IPS-20b (cell line): Measurements from ENCODE around the gene ZNF701.
A peak's percentile ranks its signal among the peaks of the same experiment; 100 is the strongest.
"Not testable (repeated sequence)": the region's sequence is repeated elsewhere in the genome, so short reads cannot be mapped to it uniquely, and the experiment has no call there.

Experiments
- H3K27ac ChIP-seq: one replicate; pipeline ENCODE4 v1.5.1; 2013; ENCODE audit warnings: low read length
- H3K27me3 ChIP-seq: 2 replicates; pipeline ENCODE4 v1.6.1; 2013; ENCODE audit warnings: mild to moderate bottlenecking, low read length, inconsistent platforms; ENCODE audit not compliant: insufficient read depth
- H3K36me3 ChIP-seq: 2 replicates; pipeline ENCODE4 v1.6.1; 2013; ENCODE audit warnings: low read depth, mild to moderate bottlenecking, inconsistent platforms, low read length, moderate library complexity; ENCODE audit not compliant: insufficient read depth
- H3K4me1 ChIP-seq: 2 replicates; pipeline ENCODE4 v1.6.1; 2013; ENCODE audit warnings: mild to moderate bottlenecking, control low read depth, inconsistent platforms, low read length, moderate library complexity; ENCODE audit not compliant: insufficient read depth
- H3K4me3 ChIP-seq: 2 replicates; pipeline ENCODE4 v1.5.1; 2013; ENCODE audit warnings: mild to moderate bottlenecking, low read length, inconsistent platforms
- H3K9ac ChIP-seq: 2 replicates; pipeline ENCODE4 v1.6.1; 2013; ENCODE audit warnings: low read depth, mild to moderate bottlenecking, inconsistent platforms, low read length, moderate library complexity
- H3K9me3 ChIP-seq: 2 replicates; pipeline ENCODE4 v1.6.1; 2013; ENCODE audit warnings: mild to moderate bottlenecking, low read depth, low read length, inconsistent platforms; ENCODE audit not compliant: insufficient read depth

The ZNF701 gene

DNA sequence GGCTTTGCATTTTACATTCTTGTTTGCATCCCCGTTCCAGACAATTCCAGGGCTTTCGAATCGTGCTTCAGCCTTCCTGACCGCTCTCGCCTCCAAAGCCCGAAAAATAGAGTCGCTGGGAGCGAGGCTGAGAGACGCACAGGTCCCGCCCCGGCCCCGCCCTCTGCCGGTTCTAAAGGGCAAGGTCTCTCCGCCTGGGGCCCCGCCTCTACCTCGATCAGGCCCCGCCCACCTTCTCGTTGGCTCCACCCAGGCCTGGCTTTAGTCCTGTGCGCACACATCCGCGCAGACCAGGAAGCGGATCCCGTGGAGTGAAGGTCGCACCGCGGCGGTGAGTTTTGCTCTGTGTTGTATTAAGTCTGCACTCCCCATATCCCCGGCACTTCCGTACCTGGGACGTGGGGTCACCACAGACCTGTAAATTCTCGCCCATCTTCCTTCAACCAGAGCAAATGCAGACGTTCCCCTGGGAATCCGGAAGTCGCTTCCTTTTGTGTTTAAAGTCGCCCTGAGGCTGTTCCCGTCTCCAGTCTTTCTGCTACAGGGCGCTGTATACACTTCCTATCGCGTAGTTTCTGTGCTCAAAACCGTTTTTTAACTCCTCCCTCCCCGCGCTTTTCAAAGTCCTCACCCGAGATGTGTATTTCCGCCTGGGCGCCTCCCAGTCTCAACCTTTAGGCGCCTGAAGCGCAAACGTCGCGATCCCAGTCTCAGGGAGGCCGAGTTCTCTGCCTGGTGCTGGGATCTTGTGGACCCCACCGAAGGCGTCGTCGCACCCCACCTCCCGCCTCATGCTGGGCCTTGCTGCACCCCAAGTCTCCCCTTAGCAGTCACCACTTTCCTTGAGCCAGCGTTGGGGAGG lies at the start of gene ZNF701:
Gene ZNF701 (plus strand): TSS at position 288 of the 862 bp plus-strand sequence. CDS start 3,861 bp downstream, outside the sequence.
- H3K27ac ChIP-seq = peak within 1 kb of the TSS; percentile 55
- H3K36me3 ChIP-seq = peaks cover 25% of the 10 kb centered on the region
- no peaks in the 10 kb centered on the region for H3K27me3 ChIP-seq
- H3K4me1 ChIP-seq = peaks cover 9% of the 10 kb centered on the region
- peak within 1 kb of the TSS; percentile 96 for H3K4me3 ChIP-seq
- H3K9ac ChIP-seq = peak within 1 kb of the TSS; percentile 90
- no peaks in the 10 kb centered on the region for H3K9me3 ChIP-seq

DNA sequence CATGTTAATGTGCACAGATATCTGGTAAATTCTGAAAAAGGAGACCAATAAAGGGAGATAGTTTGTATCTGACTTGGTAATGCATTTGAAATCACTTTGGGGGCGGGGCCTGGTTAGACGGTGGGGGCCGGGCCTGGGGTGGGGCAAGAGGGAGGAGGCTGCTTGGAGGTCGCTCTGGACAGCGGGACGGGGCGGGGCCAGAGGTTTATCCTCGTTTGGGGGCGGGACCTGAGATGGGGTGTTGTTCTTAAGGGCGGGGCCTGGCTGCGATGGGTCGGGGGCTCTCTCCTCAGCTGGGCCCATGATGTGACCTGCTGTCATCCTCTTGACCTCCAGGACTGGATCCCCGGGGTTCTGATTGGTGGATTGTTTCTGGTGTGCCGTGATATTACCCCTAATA lies 47.5 kb upstream of the ZNF701 start:
- no peaks in the 10 kb centered on the region for H3K36me3 ChIP-seq
- no peak overlapping the region for H3K9ac ChIP-seq
- H3K4me1 ChIP-seq = peaks cover 12% of the 10 kb centered on the region
- no peaks in the 10 kb centered on the region for H3K27me3 ChIP-seq
- no peak overlapping the region for H3K4me3 ChIP-seq
- H3K27ac ChIP-seq = no peak overlapping the region
- H3K9me3 ChIP-seq = no peaks in the 10 kb centered on the region

- H3K27ac ChIP-seq = no peak overlapping the region
- no peak overlapping the region for H3K9ac ChIP-seq
- H3K36me3 ChIP-seq = no peaks in the 10 kb centered on the region
- peaks cover 3% of the 10 kb centered on the region for H3K4me1 ChIP-seq
- no peaks in the 10 kb centered on the region for H3K9me3 ChIP-seq
- no peak overlapping the region for H3K4me3 ChIP-seq
- H3K27me3 ChIP-seq = no peaks in the 10 kb centered on the region
Measured at GRCh38 chr19:52524086-52524485, 46.0 kb upstream of the ZNF701 start.

GRCh38 chr19:52527134-52527955 lies 42.7 kb upstream of the ZNF701 start, which contains the start of gene ZNF808:
Gene ZNF808 (plus strand): TSS chr19:52527668. CDS start chr19:52543285, 15,617 bp downstream.
- no peaks in the 10 kb centered on the region for H3K9me3 ChIP-seq
- no peaks in the 10 kb centered on the region for H3K27me3 ChIP-seq
- no peaks in the 10 kb centered on the region; the same call in 1 of the 2 replicates for H3K4me1 ChIP-seq
- no peak within 1 kb of the TSS for H3K27ac ChIP-seq
- H3K4me3 ChIP-seq = peak within 1 kb of the TSS; percentile 99
- peak within 1 kb of the TSS; percentile 92 for H3K9ac ChIP-seq
- H3K36me3 ChIP-seq = no peaks in the 10 kb centered on the region

DNA sequence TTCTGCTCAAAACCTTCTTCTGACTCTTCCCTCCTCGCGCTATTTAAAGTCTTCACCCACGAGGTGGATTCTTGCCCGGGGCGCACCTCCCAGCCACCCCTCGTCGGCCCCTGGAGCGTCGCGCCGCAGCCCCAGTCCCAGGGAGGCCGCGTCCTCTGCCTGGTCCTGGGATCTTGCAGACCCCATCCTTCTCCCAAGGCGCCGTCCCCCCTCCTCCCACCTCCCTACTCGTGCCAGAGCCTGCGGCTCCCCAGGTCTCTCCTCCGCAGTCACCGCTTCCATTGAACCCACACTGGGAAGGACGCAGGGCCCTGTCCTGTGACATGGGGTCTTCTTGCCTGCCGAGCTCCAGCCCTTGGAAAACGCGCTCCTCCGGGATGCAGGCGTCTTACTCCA lies 42.1 kb upstream of the ZNF701 start:
- peak overlapping the region; percentile 92 for H3K9ac ChIP-seq
- H3K27me3 ChIP-seq = no peaks in the 10 kb centered on the region
- H3K36me3 ChIP-seq = no peaks in the 10 kb centered on the region
- H3K4me3 ChIP-seq = peak overlapping the region; percentile 99
- H3K27ac ChIP-seq = no peak overlapping the region
- H3K9me3 ChIP-seq = no peaks in the 10 kb centered on the region
- H3K4me1 ChIP-seq = no peaks in the 10 kb centered on the region; the same call in 1 of the 2 replicates

DNA sequence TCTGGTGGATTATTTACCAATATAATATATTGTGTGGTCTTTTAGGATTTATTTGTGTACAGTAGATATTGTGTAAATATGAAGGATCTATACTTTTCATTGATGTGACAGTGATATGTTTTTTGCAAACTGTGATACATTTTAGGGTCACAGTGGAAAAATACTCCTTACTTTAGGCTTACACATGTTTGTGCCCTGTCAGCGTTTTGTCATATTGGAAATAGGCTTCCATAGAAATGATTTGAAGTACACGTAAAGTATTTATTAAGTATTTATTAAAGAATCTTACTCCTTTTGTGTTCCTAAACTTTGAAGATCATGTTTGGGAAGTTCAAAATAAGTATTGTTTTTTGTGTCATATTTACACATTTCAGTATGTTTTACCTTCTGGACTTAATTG lies 37.6 kb upstream of the ZNF701 start:
- no peaks in the 10 kb centered on the region; the same call in 1 of the 2 replicates for H3K4me1 ChIP-seq
- H3K27me3 ChIP-seq = peaks cover 11% of the 10 kb centered on the region; the same call in 1 of the 2 replicates
- H3K36me3 ChIP-seq = no peaks in the 10 kb centered on the region
- H3K9ac ChIP-seq = no peak overlapping the region
- no peak overlapping the region for H3K27ac ChIP-seq
- H3K9me3 ChIP-seq = no peaks in the 10 kb centered on the region
- H3K4me3 ChIP-seq = no peak overlapping the region

- no peaks in the 10 kb centered on the region for H3K9me3 ChIP-seq
- H3K27me3 ChIP-seq = peaks cover 12% of the 10 kb centered on the region; the same call in 1 of the 2 replicates
- no peak overlapping the region for H3K27ac ChIP-seq
- H3K4me1 ChIP-seq = no peaks in the 10 kb centered on the region; the same call in 1 of the 2 replicates
- H3K4me3 ChIP-seq = no peak overlapping the region
- H3K36me3 ChIP-seq = no peaks in the 10 kb centered on the region
- no peak overlapping the region for H3K9ac ChIP-seq
Measured at GRCh38 chr19:52533901-52534300, 36.2 kb upstream of the ZNF701 start.

GRCh38 chr19:52535385-52535770 lies 34.7 kb upstream of the ZNF701 start:
- Histone ChIP-seq H3K9ac (peak overlapping the region; percentile 41; the same call in 1 of the 2 replicates), H3K4me3 (peak overlapping the region; percentile 91), H3K27me3 (peaks cover 12% of the 10 kb centered on the region; the same call in 1 of the 2 replicates)
- H3K36me3 ChIP-seq, H3K27ac ChIP-seq, H3K4me1 ChIP-seq, H3K9me3 ChIP-seq: not testable (repeated sequence)

GRCh38 chr19:52535771-52536447 lies 34.2 kb upstream of the ZNF701 start:
- H3K9ac ChIP-seq = peak overlapping the region; percentile 83
- H3K27me3 ChIP-seq = peaks cover 12% of the 10 kb centered on the region; the same call in 1 of the 2 replicates
- H3K4me3 ChIP-seq = peak overlapping the region; percentile 91
- H3K36me3 ChIP-seq = no peaks in the 10 kb centered on the region
- no peak overlapping the region for H3K27ac ChIP-seq
- no peaks in the 10 kb centered on the region; the same call in 1 of the 2 replicates for H3K4me1 ChIP-seq
- H3K9me3 ChIP-seq = no peaks in the 10 kb centered on the region

DNA sequence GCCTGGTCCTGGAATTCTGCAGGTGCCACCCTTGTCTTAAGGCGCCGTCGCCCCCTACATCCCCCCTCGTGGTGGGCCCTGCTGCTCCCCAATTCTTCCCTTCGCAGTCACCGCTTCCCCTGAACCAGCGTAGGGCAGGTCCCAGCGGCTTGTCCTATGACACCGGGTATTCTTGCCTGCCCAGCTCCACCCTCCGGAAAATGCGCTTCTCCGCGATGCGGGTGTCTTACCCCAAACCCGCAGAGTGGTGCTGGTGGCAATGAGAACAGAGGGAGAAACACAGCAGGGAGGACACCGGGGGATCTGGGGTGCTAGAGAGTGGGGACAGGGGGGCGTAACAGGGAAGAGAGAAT lies 33.7 kb upstream of the ZNF701 start:
- H3K27ac ChIP-seq = no peak overlapping the region
- peaks cover 12% of the 10 kb centered on the region; the same call in 1 of the 2 replicates for H3K27me3 ChIP-seq
- no peaks in the 10 kb centered on the region for H3K9me3 ChIP-seq
- H3K4me1 ChIP-seq = no peaks in the 10 kb centered on the region; the same call in 1 of the 2 replicates
- peak overlapping the region; percentile 91 for H3K4me3 ChIP-seq
- peak overlapping the region; percentile 83 for H3K9ac ChIP-seq
- no peaks in the 10 kb centered on the region for H3K36me3 ChIP-seq

GRCh38 chr19:52538815-52539214 lies 31.3 kb upstream of the ZNF701 start:
- H3K4me3 ChIP-seq, H3K9ac ChIP-seq, H3K9me3 ChIP-seq, H3K36me3 ChIP-seq, H3K4me1 ChIP-seq, H3K27ac ChIP-seq: not testable (repeated sequence)
- peaks cover 12% of the 10 kb centered on the region; the same call in 1 of the 2 replicates for H3K27me3 ChIP-seq
